Measurements from ENCODE around the gene PLA2G1B.

DNA sequence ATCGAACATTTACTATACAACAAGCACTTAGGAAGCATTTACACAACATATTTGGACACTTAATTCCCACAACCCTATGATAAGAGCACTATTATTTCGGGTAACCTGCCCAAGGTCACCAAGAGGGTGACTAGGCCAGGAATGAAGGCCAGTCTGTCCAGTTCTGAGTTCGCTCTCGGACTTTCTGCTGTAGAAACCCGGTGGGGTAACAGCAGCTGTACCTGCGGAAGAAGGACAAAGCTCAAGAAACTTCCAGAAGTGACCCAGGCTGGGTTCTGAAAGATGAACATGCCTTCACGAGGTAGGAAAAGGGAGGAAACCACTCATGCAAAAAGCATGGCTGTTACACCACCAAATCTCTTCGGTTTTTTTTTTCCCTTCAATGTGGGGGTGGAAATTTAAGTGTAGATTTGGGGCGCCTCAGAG lies 10.8 kb downstream of the PLA2G1B start:
- no peak for TF ChIP-seq POLR2AphosphoS5 (IDR thresholded peaks at IDR 0.05; ENCODE audit: low read depth)
- TF ChIP-seq, protein P1, sequence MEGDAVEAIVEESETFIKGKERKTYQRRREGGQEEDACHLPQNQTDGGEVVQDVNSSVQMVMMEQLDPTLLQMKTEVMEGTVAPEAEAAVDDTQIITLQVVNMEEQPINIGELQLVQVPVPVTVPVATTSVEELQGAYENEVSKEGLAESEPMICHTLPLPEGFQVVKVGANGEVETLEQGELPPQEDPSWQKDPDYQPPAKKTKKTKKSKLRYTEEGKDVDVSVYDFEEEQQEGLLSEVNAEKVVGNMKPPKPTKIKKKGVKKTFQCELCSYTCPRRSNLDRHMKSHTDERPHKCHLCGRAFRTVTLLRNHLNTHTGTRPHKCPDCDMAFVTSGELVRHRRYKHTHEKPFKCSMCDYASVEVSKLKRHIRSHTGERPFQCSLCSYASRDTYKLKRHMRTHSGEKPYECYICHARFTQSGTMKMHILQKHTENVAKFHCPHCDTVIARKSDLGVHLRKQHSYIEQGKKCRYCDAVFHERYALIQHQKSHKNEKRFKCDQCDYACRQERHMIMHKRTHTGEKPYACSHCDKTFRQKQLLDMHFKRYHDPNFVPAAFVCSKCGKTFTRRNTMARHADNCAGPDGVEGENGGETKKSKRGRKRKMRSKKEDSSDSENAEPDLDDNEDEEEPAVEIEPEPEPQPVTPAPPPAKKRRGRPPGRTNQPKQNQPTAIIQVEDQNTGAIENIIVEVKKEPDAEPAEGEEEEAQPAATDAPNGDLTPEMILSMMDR (IDR thresholded peaks at IDR 0.05; ENCODE audit: insufficient read depth, low read length): no peak
- TF ChIP-seq, protein P2, sequence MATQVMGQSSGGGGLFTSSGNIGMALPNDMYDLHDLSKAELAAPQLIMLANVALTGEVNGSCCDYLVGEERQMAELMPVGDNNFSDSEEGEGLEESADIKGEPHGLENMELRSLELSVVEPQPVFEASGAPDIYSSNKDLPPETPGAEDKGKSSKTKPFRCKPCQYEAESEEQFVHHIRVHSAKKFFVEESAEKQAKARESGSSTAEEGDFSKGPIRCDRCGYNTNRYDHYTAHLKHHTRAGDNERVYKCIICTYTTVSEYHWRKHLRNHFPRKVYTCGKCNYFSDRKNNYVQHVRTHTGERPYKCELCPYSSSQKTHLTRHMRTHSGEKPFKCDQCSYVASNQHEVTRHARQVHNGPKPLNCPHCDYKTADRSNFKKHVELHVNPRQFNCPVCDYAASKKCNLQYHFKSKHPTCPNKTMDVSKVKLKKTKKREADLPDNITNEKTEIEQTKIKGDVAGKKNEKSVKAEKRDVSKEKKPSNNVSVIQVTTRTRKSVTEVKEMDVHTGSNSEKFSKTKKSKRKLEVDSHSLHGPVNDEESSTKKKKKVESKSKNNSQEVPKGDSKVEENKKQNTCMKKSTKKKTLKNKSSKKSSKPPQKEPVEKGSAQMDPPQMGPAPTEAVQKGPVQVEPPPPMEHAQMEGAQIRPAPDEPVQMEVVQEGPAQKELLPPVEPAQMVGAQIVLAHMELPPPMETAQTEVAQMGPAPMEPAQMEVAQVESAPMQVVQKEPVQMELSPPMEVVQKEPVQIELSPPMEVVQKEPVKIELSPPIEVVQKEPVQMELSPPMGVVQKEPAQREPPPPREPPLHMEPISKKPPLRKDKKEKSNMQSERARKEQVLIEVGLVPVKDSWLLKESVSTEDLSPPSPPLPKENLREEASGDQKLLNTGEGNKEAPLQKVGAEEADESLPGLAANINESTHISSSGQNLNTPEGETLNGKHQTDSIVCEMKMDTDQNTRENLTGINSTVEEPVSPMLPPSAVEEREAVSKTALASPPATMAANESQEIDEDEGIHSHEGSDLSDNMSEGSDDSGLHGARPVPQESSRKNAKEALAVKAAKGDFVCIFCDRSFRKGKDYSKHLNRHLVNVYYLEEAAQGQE (IDR thresholded peaks at IDR 0.05; ENCODE audit: insufficient replicate concordance, low read depth): no peak
- no peak for TF ChIP-seq GABPA (IDR thresholded peaks at IDR 0.05; ENCODE audit: low read depth)
